Stimulated activated CD4-positive, alpha-beta T cell treated with anti-CD3 and anti-CD28 coated beads, Interleukin-12 subunit alpha, Interleukin-12 subunit beta, amount 100 ng/mL, for 24 hours (primary cell): Measurements from ENCODE around the gene UBAP2L.
"Not testable (repeated sequence)": the region's sequence is repeated elsewhere in the genome, so short reads cannot be mapped to it uniquely, and the experiment has no call there.

Experiments used
- DNase-seq, 2 experiments: peaks; one replicate each; pipeline ENCODE4 v3.0.0-alpha.2; 2020; ENCODE audit warnings: low read depth in 2 of 2

Gene UBAP2L

DNA sequence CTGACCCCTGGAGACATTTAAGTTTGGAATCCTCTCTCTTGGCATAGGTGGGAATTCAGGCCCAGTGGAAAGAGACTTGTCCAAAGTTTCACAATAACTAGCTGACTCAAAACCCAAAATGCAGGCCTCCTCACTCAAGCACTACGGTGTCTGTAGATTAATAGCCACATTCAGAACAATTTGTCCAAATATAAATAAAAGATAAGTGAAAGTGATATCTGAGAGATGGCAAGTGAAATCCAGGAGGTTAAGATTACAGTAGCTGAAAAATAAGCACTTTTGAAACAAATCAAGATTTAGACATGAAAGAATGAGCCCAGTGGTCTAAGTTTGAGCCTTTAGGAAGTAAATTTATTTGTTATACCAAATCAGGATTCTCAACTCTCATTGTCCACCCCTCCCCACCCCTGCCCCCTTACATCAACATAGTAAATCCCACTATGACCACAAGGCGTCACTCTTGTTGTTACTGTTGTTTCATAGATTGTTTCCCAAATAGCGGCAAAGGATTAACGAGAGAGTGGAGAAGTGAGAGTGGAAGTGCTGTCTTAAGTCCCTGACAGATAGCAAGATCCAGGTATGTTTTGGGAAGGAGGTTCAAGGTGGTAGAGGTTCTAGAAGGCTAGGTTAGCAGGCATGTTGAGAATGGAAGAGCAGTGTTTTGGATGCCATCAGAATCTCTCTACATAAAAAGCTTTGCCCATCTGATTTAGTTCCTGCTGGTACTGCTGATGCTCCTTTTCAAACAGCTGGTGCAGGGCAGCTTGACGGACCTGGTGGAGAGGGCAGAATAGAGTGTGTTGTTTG, 21.8 kb upstream of the UBAP2L start:
- DNase-seq, result no peak

DNA sequence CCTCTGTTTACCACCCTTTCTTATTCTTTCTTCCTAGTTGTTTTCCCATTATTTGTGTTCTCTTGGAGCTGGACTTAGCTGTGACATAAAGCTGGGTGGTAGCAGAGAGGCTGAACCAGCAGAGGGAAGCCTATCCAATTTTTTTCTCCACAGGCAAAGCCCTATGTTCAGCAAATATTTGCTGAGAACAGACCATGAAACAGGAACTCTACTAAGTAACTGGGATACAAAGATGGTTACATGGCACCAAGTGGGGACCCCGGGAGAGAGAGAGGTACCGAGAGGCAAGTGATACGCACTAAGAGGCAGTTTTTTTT, 21.2 kb upstream of the UBAP2L start:
- no peak for DNase-seq

DNA sequence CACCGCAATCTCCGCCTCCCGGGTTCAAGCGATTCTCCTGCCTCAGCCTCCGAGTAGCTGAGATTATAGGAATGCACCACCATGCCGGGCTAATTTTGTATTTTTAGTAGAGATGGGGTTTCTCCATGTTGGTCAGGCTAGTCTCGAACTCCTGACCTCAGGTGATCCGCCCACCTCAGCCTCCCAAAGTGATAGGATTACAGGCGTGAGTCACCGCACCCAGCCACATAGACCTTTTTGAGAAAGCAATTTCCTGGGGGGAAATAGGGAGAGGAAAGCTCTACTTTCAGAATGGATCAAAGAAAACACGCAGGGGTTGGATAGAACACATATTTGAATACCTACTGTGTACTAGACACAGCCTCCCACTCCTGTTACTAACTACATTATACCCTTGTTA, 15.0 kb upstream of the UBAP2L start:
- DNase-seq, result peak in 1 of 2 experiments; percentile 22

DNA sequence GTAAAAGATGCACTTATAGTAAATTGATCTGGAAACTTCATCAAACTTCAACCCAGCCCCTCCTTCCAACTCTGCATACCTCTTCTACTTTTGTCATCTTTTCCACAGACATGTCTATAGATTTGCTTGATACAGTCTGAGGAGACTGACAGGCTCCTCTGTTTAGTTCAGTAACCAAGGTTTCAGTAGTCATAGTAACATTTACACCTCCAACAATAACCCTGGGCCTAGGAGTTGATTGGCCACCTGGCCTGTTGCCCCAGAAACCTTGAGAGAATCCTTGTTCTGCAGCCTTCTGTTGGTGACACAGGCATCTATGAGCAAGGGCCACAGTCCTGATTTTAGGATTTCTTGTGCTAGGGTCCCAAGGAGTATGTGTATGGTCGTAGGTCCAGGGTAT, 14.6 kb upstream of the UBAP2L start, which contains the start of gene CFAP141:
Gene CFAP141, minus strand, starts transcription at position 138 of the 400 bp plus-strand sequence. Its CDS starts 26 bp downstream, at position 112.
- no peak for DNase-seq

DNA sequence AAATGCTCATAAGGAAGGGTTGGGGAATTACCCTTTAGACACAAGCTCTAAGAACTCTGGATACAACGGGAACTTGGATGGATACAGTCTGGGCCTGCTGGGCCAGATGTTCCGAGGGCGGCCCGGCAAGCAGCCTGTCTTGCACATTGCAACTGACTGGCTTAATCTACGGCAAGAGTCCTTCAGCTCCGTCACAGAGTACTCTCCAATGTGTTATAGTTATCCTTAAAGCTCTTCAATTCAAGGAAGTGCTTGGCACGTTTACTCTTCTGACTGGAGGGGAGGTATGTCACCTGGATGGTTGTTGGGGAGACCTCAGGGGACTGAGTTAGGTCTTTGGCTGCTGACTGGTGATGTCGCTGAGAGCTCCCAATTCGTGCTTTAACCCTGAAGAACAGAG, 13.5 kb upstream of the UBAP2L start:
- DNase-seq, result no peak

DNA sequence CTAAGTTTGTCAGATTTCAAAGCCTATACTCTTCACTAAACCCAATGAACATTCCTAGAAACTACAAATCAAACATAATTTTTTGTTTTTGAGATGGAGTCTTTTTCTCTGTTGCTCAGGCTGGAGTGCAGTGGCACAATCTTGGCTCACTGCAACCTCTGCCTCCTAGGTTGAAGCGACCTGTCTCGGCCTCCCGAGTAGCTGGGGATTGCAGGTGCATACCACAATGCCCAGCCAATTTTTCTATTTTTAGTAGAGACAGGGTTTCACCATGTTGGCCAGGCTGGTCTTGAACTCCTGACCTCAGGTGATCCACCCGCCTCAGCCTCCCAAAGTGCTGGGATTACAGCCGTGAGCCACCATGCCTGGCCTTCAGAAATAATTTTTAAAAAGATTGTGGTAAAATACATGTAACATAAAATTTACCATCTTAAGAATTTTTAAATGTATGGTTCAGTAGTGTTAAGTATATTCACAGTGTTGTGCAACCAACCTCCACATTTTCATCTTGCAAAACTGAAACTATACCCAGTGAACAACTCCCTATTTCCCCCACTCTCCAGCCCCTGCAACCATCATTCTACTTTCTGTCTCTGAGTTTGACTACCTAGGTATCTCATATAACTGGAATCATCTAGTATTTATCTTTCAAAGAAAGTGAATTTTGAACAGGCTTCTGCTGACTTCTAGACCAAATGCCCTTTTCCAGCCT, 11.9 kb upstream of the UBAP2L start:
- DNase-seq, result no peak

DNA sequence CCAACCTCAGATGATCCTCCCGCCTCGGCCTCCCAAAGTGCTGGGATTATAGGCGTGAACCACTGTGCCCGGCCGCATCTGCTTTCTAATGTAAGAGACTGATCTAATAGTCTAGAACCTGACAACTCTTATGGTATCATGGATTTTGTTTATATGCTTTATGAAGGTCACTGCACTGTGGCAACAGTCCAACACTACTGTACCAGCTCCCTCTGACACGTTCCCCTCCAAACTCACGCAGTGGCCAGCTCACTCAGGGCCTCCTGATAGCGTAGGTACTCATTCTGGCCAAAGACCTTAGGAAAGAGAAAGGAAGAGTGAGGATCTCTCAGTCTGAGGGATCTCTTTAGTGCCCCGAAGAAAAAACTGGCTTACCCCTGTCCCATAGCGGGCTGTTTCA, 8.7 kb upstream of the UBAP2L start:
- no peak for DNase-seq

DNA sequence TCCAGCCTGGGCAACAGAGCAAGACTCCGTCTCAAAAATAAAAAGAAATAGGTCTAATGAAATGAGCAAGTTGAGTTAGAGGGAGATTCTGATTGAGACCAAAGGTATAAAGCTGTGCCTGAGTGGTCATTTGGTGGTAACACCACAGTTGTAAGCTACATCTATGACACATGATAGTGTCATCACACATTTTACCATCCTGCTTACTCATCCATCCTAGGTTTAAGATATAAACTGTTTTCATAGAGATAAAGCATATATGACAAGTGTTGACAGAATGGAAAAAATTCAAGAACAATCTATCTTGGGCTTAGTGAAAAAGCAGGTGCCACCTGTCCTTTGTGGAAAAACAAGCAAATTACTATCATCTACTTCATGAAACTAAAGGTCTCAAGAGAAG, 7.5 kb upstream of the UBAP2L start:
- DNase-seq, result no peak

DNA sequence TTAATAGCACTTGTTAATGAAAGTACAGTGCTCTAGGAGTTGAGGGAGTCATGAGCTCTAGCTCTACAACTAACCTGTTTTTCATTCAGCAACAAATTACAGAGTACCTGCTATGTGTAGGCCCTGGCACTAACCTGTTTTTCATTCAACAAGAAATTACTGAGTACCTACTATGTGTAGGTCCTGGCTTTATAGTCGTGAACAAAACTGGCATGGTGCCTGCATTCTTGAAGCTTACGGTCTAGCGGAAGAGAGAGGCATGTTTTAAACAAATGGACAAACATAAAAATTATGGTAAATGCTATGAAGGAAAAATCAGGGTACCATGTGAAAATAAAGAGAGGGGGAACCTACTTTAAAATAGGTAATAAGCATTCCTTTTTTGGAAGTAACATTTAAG, 2.2 kb upstream of the UBAP2L start:
- DNase-seq, result no peak

DNA sequence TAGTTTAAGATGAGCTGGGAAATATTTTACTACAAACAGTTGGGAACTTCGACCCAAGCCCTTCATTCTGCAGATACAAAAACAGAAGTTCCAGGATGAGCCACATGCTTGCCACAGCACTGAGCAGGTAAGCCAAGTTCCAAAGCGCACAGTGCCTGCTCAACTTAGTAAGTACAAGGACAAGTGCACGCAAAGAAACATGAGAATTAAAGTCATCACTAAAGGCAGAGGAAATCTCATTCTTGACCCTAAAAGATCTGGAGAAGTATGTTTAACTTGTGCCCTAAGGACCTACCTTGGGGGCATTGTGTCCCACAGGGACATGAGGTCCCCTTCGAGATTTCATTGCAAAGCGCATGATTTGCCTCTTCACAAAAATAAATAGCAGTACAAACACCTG, 1.2 kb upstream of the UBAP2L start:
- no peak for DNase-seq

DNA sequence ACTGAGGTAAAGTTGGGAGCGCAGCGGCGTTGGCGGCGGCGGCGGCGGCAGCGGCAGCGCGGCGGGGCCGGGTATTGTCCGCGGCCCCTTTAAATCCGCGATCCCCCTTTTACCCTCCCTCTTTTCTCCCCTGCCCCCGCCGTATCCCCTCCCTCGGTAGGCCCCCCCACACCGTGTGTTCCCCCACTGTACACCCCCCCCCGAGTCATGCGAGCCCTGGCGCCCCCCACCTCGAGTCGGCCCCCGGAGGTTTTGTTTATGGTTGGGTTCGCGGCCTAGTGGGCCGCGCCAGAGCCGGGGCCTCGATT, 169 bp downstream of the UBAP2L start:
- no peak for DNase-seq

DNA sequence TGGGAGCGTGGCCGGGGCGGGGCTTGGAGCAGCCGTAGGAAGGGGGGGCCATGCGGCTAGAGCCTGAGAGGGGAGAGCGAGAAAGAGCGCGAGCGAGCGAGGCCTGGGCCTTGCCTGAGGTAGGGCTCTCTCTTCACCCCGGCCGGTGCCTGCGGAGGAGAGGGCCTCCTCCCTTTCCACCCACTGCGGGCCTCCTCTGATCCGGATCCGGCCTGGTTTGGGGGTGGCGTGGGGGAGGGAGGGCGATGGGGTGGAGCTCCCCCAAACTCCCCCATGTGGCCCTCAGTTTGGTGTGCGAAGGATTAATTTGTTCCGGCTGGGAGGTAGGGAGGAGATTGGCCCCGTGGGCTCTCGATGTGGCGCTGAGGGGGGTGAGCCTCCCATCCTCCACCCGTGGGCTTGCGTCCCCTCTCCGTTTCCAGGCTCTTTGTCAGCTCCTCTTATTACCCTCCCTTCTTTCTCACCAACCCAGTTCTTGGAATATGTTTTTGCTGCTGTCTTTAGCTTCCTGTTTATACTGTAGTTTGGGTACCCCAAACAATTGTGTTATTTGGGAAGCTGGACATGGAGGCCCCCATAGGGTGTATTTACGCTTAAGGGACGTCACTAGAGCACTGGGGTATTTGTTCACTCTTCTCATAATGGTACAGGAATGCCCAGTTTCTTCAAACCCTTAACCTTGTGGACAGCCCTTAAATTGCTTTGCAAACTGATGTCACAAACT, 685 bp downstream of the UBAP2L start:
- DNase-seq, result peak; percentile 43 to 51

DNA sequence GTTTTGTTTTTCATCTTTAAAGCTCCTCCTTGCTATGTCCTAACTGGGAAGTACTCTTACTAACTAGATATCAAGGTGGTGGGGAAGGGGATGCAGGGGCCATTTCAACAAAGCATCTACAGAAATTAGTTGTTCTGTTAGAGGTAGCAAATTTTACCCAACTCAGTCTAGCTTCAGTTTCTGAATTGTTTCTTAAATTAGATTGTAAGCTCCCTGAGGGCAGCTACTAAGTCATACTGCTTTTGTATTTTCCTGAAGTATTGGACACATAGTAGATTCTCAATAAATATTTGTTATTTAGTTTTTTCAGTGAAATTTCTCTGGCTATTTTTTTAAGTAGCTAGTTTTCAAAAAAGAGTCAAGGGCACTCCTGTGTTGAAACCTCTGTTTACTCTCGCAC, 1.8 kb downstream of the UBAP2L start:
- no peak for DNase-seq

DNA sequence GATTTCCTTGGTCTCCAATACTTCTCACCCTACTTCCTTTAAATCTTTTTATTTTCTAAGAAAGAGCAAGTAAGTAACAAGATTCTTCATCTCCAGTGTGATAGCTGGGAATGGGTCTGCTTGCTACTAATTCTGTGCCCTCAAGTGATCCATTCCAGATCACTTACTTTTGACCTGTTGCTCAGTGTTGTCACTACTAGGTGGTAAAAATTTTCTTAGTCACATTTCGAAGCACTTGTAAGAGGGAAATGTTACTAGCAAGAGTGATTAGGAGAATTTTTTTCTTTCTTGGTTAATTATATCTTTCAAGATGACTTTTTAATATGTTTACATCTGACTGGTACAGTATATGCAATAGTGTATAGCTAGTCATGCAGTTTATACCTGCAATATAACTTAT, 2.2 kb downstream of the UBAP2L start:
- DNase-seq, result no peak

DNA sequence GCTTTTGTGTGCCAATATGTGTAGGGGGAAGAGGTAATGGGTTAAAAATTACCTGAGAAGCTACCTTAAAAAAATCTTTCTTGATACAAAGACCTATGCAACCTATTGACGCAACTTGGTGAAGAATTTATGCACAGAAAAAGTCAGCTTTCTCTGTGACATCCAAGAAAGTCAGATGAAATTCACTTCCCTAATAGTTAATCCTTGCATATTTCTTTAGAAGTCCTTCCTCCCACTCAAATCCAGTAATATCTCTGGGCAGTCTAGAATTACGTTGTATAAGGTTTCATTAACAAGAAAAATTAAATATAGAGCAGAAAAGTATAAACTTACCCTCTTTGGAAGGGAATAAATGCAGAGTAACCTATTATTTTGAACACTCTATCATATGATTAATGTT, 2.9 kb downstream of the UBAP2L start:
- no peak for DNase-seq

DNA sequence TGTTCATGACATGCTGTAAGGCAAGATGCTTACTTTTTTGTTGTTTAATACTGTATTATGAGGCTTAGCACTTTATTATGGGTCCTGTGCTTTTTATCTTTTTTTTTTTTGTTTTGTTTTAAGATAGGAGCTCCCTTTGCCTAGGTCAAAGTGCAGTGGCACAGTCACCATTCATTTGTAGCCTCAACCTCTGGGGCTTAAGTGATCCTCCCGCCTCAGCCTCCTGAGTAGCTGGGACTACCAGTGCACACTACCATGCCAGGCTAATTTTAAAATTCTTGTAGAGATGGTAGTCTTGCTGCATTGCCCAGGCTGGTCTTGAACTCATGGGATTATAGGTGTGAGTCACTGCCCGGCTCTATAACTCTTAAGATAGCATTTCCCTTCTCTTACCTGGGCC, 4.6 kb downstream of the UBAP2L start:
- no peak for DNase-seq

DNA sequence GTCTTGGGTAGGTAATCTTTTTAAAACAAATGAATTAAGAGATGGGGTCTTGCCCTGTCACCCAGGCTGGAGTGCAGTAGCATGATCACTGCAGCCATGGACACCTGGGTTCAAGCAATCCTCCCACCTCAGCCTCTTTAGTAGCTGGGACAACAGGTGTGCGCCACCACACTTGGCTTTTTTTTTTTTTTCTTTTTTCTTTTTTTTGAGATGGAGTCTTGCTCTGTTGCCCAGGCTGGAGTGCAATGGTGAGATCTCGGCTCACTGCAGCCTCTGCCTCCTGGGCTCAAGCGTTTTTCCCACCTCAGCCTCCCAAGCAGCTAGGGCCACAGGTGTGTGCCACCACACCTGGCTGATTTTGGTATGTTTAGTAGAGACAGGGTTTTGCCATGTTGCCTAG, 10.4 kb downstream of the UBAP2L start:
- DNase-seq, result not testable (repeated sequence)

DNA sequence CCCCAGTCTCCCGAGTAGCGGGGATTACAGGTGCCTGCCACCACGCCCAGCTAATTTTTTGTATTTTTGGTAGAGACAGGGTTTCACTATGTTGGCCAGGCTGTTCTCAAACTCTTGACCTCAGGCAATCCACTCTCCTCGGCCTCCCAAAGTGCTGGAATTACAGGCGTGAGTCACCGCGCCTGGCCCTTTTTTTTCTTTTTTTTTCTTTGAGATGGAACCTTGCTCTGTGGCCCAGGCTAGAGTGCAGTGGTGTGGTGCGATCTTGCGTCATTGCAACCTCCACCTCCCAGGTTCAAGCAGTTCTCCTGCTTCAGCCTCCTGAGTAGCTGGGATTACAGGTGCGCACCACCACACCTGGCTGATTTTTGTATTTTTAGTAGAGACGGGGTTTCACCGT, 12.4 kb downstream of the UBAP2L start:
- DNase-seq, result not testable (repeated sequence)

DNA sequence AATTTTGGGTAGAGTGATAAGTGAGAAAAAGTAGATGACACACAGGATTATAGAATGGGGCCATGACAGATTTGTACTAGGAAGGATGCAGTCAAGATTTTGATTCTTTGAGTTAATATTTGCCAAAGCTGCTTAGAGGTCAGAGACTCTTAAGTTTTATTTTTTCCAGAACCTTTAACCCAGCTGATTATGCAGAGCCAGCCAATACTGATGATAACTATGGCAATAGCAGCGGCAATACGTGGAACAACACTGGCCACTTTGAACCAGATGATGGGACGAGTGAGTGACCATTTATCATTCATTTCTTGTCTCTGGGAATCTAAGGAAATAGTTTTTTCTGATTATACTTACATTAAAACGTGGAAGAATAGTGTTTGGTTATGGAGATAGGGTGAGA, 16.1 kb downstream of the UBAP2L start:
- DNase-seq, result no peak

DNA sequence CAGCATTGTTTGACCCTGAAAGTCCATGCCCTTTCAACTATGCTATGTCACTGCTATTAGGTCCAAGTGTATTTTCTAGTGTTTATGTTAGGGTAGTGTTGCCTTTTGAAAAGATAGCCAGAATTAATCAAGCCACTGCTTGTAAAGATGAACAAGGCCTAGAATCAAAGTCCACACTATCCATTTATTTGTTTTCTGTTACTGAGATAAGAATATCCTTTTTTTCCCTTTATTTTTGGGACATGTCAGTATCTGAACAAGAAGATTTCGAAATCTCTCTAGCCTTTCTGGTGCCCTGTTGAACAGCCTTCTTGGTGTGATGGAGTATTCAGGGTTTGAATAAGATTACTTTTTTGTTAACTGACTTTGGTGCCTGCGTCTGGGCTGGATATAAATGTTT, 16.7 kb downstream of the UBAP2L start:
- DNase-seq, result no peak

DNA sequence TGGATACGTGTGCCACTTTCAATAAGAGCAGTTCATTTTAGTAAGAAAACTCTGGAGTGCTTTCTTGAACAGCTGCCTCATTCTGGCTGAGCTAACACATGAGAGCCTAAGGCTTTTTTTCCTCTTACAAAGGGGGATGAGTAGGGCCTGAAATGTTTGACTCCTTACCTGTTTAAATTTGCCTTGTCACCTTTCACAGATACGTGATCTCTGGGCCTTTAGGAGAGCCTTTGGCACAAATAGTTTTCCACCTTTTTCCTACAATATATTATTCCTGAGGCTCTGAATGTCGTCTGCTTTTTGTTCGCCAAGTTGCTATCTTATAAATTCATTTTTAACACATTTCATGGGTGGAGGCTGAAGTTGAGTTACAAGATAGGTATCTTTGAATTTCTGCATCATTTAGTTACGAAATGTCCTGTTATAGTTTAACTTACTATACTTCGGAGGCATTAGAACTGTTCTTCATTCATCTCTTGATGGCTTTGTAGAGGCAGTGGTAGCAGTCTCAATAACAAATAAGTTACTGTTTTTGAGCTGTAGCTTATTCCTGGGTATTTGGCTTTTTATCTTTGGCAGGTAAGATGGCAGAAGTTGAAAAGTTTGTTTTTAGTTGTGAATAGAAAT, 17.2 kb downstream of the UBAP2L start:
- no peak for DNase-seq

DNA sequence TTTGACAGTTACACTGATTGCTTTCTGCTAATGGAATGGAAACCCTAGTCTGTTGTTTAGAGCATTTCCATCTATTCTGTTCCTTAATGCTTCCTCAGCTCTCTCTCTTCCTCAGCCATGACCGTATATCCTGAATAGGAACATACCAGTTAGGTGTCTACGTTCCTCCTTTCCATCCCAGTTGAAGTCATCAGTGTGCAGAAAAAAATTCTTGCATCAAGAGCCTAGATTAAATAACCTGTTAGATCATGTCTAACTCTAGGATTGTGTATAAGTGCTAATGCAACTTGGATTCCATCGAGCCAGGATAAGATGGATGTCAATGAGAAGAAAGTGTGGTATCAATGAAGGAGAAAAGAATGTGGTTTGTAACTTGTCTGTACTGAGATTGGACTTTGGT, 18.7 kb downstream of the UBAP2L start:
- DNase-seq, result no peak
